ENCODE measurements around the gene NUP210. TPM values are rescaled to one million over a fixed set of nuclear protein-coding genes. Genes with fewer than 3 reads are reported as not detected.
A peak's percentile ranks its signal among the peaks of the same experiment; 100 is the strongest.

The NUP210 gene
- polyA plus RNA-seq, 6 donors from 2014 or later, result 10.4 to 69.3 (median 38.6) TPM

GRCh38 chr3:13408890-13409289 lies 11.2 kb downstream of the NUP210 start:
- Mint-ChIP-seq H3K9me3 (peaks cover 5 to 17% (median 10%) of the 10 kb centered on the region in 7 donors), H3K36me3 (peaks cover 7 to 13% of the 10 kb centered on the region in 2 donors), H3K27me3 (no peaks in the 10 kb centered on the region), H3K4me1 (peaks cover 20 to 47% (median 39%) of the 10 kb centered on the region in 3 donors), H3K4me3 (no peak overlapping the region), H3K27ac (no peak overlapping the region)
- ATAC-seq (ENCODE audit: low read depth in 2 of 2) (no peak), DNase-seq (no peak)

- DNase-seq (no peak), ATAC-seq (ENCODE audit: low read depth in 2 of 2) (no peak)
- Mint-ChIP-seq H3K4me1 (peaks cover 15 to 40% (median 35%) of the 10 kb centered on the region in 3 donors), H3K27me3 (no peaks in the 10 kb centered on the region), H3K4me3 (no peak overlapping the region), H3K27ac (peak overlapping the region in 1 of 6 donors; percentile 65), H3K9me3 (peaks cover 5 to 17% (median 10%) of the 10 kb centered on the region in 7 donors), H3K36me3 (peaks cover 7 to 13% of the 10 kb centered on the region in 2 donors)
Observed at GRCh38 chr3:13407926-13408325, 12.2 kb downstream of the NUP210 start.

GRCh38 chr3:13407475-13407874 lies 12.6 kb downstream of the NUP210 start:
- Mint-ChIP-seq H3K36me3 (peaks cover 7 to 13% of the 10 kb centered on the region in 2 donors), H3K27ac (peak overlapping the region in 4 of 6 donors; percentile 8 to 91 (median 64)), H3K4me1 (peaks cover 19 to 41% (median 37%) of the 10 kb centered on the region in 3 donors), H3K4me3 (no peak overlapping the region), H3K9me3 (peaks cover 5 to 17% (median 10%) of the 10 kb centered on the region in 7 donors), H3K27me3 (no peaks in the 10 kb centered on the region)
- ATAC-seq (ENCODE audit: low read depth in 2 of 2) (no peak), DNase-seq (no peak)

GRCh38 chr3:13406190-13406589 lies 13.9 kb downstream of the NUP210 start:
- peaks cover 5 to 21% (median 10%) of the 10 kb centered on the region in 7 donors for H3K9me3 Mint-ChIP-seq
- DNase-seq (no peak), ATAC-seq (ENCODE audit: low read depth in 2 of 2) (no peak)
- H3K27ac Mint-ChIP-seq, result peak overlapping the region in 2 of 6 donors; percentile 16 to 26
- peaks cover 25 to 50% (median 35%) of the 10 kb centered on the region in 3 donors for H3K4me1 Mint-ChIP-seq
- no peaks in the 10 kb centered on the region for H3K27me3 Mint-ChIP-seq
- no peak overlapping the region for H3K4me3 Mint-ChIP-seq
- H3K36me3 Mint-ChIP-seq, result peaks cover 7 to 13% of the 10 kb centered on the region in 2 donors

- DNase-seq, result no peak
- Mint-ChIP-seq H3K9me3 (peaks cover 5 to 21% (median 10%) of the 10 kb centered on the region in 7 donors), H3K36me3 (peaks cover 7 to 13% of the 10 kb centered on the region in 2 donors), H3K27me3 (no peaks in the 10 kb centered on the region), H3K4me1 (peaks cover 25 to 51% (median 35%) of the 10 kb centered on the region in 3 donors), H3K4me3 (no peak overlapping the region), H3K27ac (peak overlapping the region in 2 of 6 donors; percentile 16 to 27)
- ATAC-seq (ENCODE audit: low read depth in 2 of 2), result no peak
Observed at GRCh38 chr3:13405614-13406013, 14.5 kb downstream of the NUP210 start.

GRCh38 chr3:13404626-13405452 lies 15.3 kb downstream of the NUP210 start:
- Mint-ChIP-seq H3K36me3 (peaks cover 7 to 13% of the 10 kb centered on the region in 2 donors), H3K4me3 (peak overlapping the region in 2 of 8 donors; percentile 20 to 61), H3K27ac (peak overlapping the region in 2 of 6 donors; percentile 56 to 81), H3K9me3 (peaks cover 5 to 21% (median 10%) of the 10 kb centered on the region in 7 donors), H3K4me1 (peaks cover 25 to 53% (median 35%) of the 10 kb centered on the region in 3 donors), H3K27me3 (no peaks in the 10 kb centered on the region)
- DNase-seq (no peak), ATAC-seq (ENCODE audit: low read depth in 2 of 2) (no peak)

- H3K36me3 Mint-ChIP-seq, result peaks cover 7 to 13% of the 10 kb centered on the region in 2 donors
- H3K27me3 Mint-ChIP-seq, result no peaks in the 10 kb centered on the region
- H3K9me3 Mint-ChIP-seq, result peaks cover 2 to 21% (median 10%) of the 10 kb centered on the region in 7 donors
- H3K4me1 Mint-ChIP-seq, result peaks cover 25 to 54% (median 35%) of the 10 kb centered on the region in 3 donors
- peak overlapping the region in 3 of 6 donors; percentile 29 to 82 (median 56) for H3K27ac Mint-ChIP-seq
- no peak for ATAC-seq (ENCODE audit: low read depth in 2 of 2)
- no peak for DNase-seq
- no peak overlapping the region for H3K4me3 Mint-ChIP-seq
Observed at GRCh38 chr3:13403847-13404246, 16.3 kb downstream of the NUP210 start.

GRCh38 chr3:13403213-13403819 lies 16.8 kb downstream of the NUP210 start:
- peaks cover 25 to 54% (median 35%) of the 10 kb centered on the region in 3 donors for H3K4me1 Mint-ChIP-seq

GRCh38 chr3:13401149-13401548 lies 19.0 kb downstream of the NUP210 start:
- H3K36me3 Mint-ChIP-seq, result peaks cover 0 to under 1% of the 10 kb centered on the region in 2 donors
- peaks cover 0 to 5% (median 0%) of the 10 kb centered on the region in 7 donors for H3K9me3 Mint-ChIP-seq
- ATAC-seq (ENCODE audit: low read depth in 2 of 2) (no peak), DNase-seq (no peak)
- H3K27me3 Mint-ChIP-seq, result no peaks in the 10 kb centered on the region
- H3K4me3 Mint-ChIP-seq, result no peak overlapping the region
- peaks cover 19 to 40% (median 24%) of the 10 kb centered on the region in 3 donors for H3K4me1 Mint-ChIP-seq
- peak overlapping the region in 1 of 6 donors; percentile 47 for H3K27ac Mint-ChIP-seq

More at GRCh38 chr3:13403213-13403819, 16.8 kb downstream of the NUP210 start:
- ATAC-seq (ENCODE audit: low read depth in 2 of 2), result no peak
- peak overlapping the region in 2 of 6 donors; percentile 34 to 71 for H3K27ac Mint-ChIP-seq
- DNase-seq, result no peak
- peaks cover 2 to 18% (median 8%) of the 10 kb centered on the region in 7 donors for H3K9me3 Mint-ChIP-seq
- no peak overlapping the region for H3K4me3 Mint-ChIP-seq
- H3K27me3 Mint-ChIP-seq, result no peaks in the 10 kb centered on the region
- H3K36me3 Mint-ChIP-seq, result peaks cover 7 to 12% of the 10 kb centered on the region in 2 donors

- Mint-ChIP-seq H3K4me3 (no peak overlapping the region), H3K4me1 (peaks cover 19 to 35% (median 19%) of the 10 kb centered on the region in 3 donors), H3K9me3 (peaks cover 0 to 5% (median 0%) of the 10 kb centered on the region in 7 donors), H3K36me3 (peaks cover 8% of the 10 kb centered on the region in 2 donors), H3K27ac (peak overlapping the region in 1 of 6 donors; percentile 47), H3K27me3 (no peaks in the 10 kb centered on the region)
- ATAC-seq (ENCODE audit: low read depth in 2 of 2) (no peak), DNase-seq (no peak)
Observed at GRCh38 chr3:13400114-13400673, 19.9 kb downstream of the NUP210 start.

GRCh38 chr3:13399603-13400002 lies 20.5 kb downstream of the NUP210 start:
- H3K9me3 Mint-ChIP-seq, result peaks cover 0 to 5% (median 0%) of the 10 kb centered on the region in 7 donors
- H3K27ac Mint-ChIP-seq, result no peak overlapping the region
- no peak for DNase-seq
- no peak overlapping the region for H3K4me3 Mint-ChIP-seq
- ATAC-seq (ENCODE audit: low read depth in 2 of 2), result no peak
- no peaks in the 10 kb centered on the region for H3K27me3 Mint-ChIP-seq
- peaks cover 8 to 11% of the 10 kb centered on the region in 2 donors for H3K36me3 Mint-ChIP-seq
- peaks cover 16 to 29% (median 16%) of the 10 kb centered on the region in 3 donors for H3K4me1 Mint-ChIP-seq

- DNase-seq, result no peak
- Mint-ChIP-seq H3K36me3 (peaks cover 8 to 21% of the 10 kb centered on the region in 2 donors), H3K9me3 (peaks cover 0 to 2% (median 0%) of the 10 kb centered on the region in 7 donors), H3K4me3 (no peak overlapping the region), H3K27me3 (no peaks in the 10 kb centered on the region), H3K4me1 (peaks cover 2 to 18% (median 4%) of the 10 kb centered on the region in 3 donors), H3K27ac (no peak overlapping the region)
- ATAC-seq (ENCODE audit: low read depth in 2 of 2), result no peak
Observed at GRCh38 chr3:13397316-13397715, 22.8 kb downstream of the NUP210 start.

- ATAC-seq (ENCODE audit: low read depth in 2 of 2), result no peak
- DNase-seq, result no peak
- H3K36me3 Mint-ChIP-seq, result peaks cover 8 to 21% of the 10 kb centered on the region in 2 donors
- H3K4me3 Mint-ChIP-seq, result no peak overlapping the region
- peaks cover 2 to 6% (median 5%) of the 10 kb centered on the region in 3 donors for H3K4me1 Mint-ChIP-seq
- no peaks in the 10 kb centered on the region for H3K9me3 Mint-ChIP-seq
- H3K27ac Mint-ChIP-seq, result no peak overlapping the region
- no peaks in the 10 kb centered on the region for H3K27me3 Mint-ChIP-seq
Observed at GRCh38 chr3:13394363-13394762, 25.8 kb downstream of the NUP210 start.

Measured in naive B cell (primary cell).